IMR-90 (cell line): ENCODE measurements around the gene ATG14. TPM values are rescaled to one million over a fixed set of nuclear protein-coding genes. Genes with fewer than 3 reads are reported as not detected.

Experiments
- ATAC-seq: fragments of 200-7000 bp; cut with Tn5 transposase; 2 replicates; pipeline ENCODE4 v1.9.1; 2020; ENCODE audit warnings: low read depth, mild to moderate bottlenecking, moderate library complexity
- BruUV-seq: library from RNA; stranded (reverse); fragments of 400-500 nt; replicated peaks from 2 replicates; lab custom pipeline; 2021; lab: Mats Ljungman, UMichigan
- CTCF ChIA-PET: fragments of 300-600 bp; formaldehyde crosslinking; extraction: SDS; loops from one replicate; lab custom pipeline; 2021; ENCODE audit warnings: antibody characterized with exemption; lab: Yijun Ruan, JAX
- POLR2A ChIA-PET: fragments of 300-600 bp; sonication (Branson Sonifier 250); formaldehyde crosslinking; loops from one replicate; lab custom pipeline; 2022; ENCODE audit warnings: antibody characterized with exemption; ENCODE audit not compliant: unreplicated experiment; lab: Charles Lee
- DNase-seq: peaks from one replicate; pipeline ENCODE4 v3.0.0; 2013
- H2AFZ ChIP-seq: replicated peaks from 2 replicates; pipeline ENCODE3; 2013; ENCODE audit warnings: low read length, mild to moderate bottlenecking; ENCODE audit not compliant: poor library complexity
- H2AK5ac ChIP-seq: 2 replicates; pipeline ENCODE4 v1.6.1; 2013; ENCODE audit warnings: low read depth, low read length, inconsistent platforms
- H2AK9ac ChIP-seq: replicated peaks from 2 replicates; pipeline ENCODE3; 2013; ENCODE audit warnings: mild to moderate bottlenecking, low read depth, low read length, moderate library complexity; ENCODE audit not compliant: poor library complexity
- H2BK120ac ChIP-seq: 2 replicates; pipeline ENCODE4 v1.6.1; 2013; ENCODE audit warnings: low read depth, low read length, inconsistent platforms
- H2BK15ac ChIP-seq: 3 replicates; pipeline ENCODE4 v1.6.1; 2013; ENCODE audit warnings: low read depth, low read length, inconsistent platforms
- H2BK20ac ChIP-seq: 2 replicates; pipeline ENCODE4 v1.6.1; 2013; ENCODE audit warnings: low read depth, mild to moderate bottlenecking, inconsistent platforms, low read length, moderate library complexity
- H2BK5ac ChIP-seq: 2 replicates; pipeline ENCODE4 v1.6.1; 2013; ENCODE audit warnings: mild to moderate bottlenecking, low read depth, low read length, inconsistent platforms; ENCODE audit not compliant: poor library complexity, severe bottlenecking
- H3K14ac ChIP-seq: replicated peaks from 2 replicates; pipeline ENCODE4 v1.6.1; 2013; ENCODE audit warnings: low read depth, low read length, inconsistent platforms
- H3K18ac ChIP-seq: 2 replicates; pipeline ENCODE4 v1.6.1; 2013; ENCODE audit warnings: low read depth, low read length, control low read depth
- H3K23ac ChIP-seq: 2 replicates; pipeline ENCODE4 v1.6.1; 2013; ENCODE audit warnings: low read depth, low read length, inconsistent platforms
- H3K27ac ChIP-seq: 2 replicates; pipeline ENCODE4 v1.5.1; 2013; ENCODE audit warnings: mild to moderate bottlenecking, control low read depth, low read length; ENCODE audit not compliant: insufficient read depth
- H3K27me3 ChIP-seq: 2 replicates; pipeline ENCODE4 v1.6.1; 2013; ENCODE audit warnings: low read length; ENCODE audit not compliant: control insufficient read depth, insufficient read depth
- H3K36me3 ChIP-seq: 2 replicates; pipeline ENCODE4 v1.6.1; 2013; ENCODE audit warnings: low read length, mixed read lengths; ENCODE audit not compliant: control insufficient read depth, insufficient read depth
- H3K4ac ChIP-seq: 2 replicates; pipeline ENCODE4 v1.6.1; 2013; ENCODE audit warnings: low read depth, low read length, inconsistent platforms
- H3K4me1 ChIP-seq: 2 replicates; pipeline ENCODE4 v1.6.1; 2013; ENCODE audit warnings: low read length, mixed read lengths; ENCODE audit not compliant: control insufficient read depth, insufficient read depth
- H3K4me2 ChIP-seq: 2 replicates; pipeline ENCODE4 v1.6.1; 2013; ENCODE audit warnings: low read depth, mild to moderate bottlenecking, control low read depth, low read length, moderate library complexity
- H3K4me3 ChIP-seq: 2 replicates; pipeline ENCODE4 v1.5.1; 2013; ENCODE audit warnings: low read depth, mild to moderate bottlenecking, control low read depth, low read length, moderate library complexity; ENCODE audit not compliant: insufficient read depth
- H3K56ac ChIP-seq: 2 replicates; pipeline ENCODE4 v1.6.1; 2013; ENCODE audit warnings: low read length, inconsistent platforms; ENCODE audit not compliant: insufficient read depth; ENCODE audit errors: extremely low read depth
- H3K79me1 ChIP-seq, 2 experiments: 2 replicates each; pipeline ENCODE4 v1.6.1; 2013; ENCODE audit warnings: low read length in 2 of 2, inconsistent platforms in 1 of 2, low read depth in 1 of 2
- H3K9ac ChIP-seq: 2 replicates; pipeline ENCODE4 v1.6.1; 2013; ENCODE audit warnings: low read depth, low read length, control low read depth
- H3K9me1 ChIP-seq: 2 replicates; pipeline ENCODE4 v1.6.1; 2013; ENCODE audit warnings: low read length, inconsistent platforms; ENCODE audit not compliant: insufficient read depth
- H3K9me3 ChIP-seq: 2 replicates; pipeline ENCODE4 v1.6.1; 2013; ENCODE audit warnings: low read length; ENCODE audit not compliant: control insufficient read depth, insufficient read depth
- H4K20me1 ChIP-seq: 2 replicates; pipeline ENCODE4 v1.6.1; 2013; ENCODE audit warnings: low read length, inconsistent platforms; ENCODE audit not compliant: insufficient read depth
- H4K5ac ChIP-seq: 2 replicates; pipeline ENCODE4 v1.6.1; 2013; ENCODE audit warnings: mild to moderate bottlenecking, low read depth, low read length, control low read depth
- H4K8ac ChIP-seq, 2 experiments: 2 replicates each; pipeline ENCODE4 v1.6.1; 2013; ENCODE audit warnings: low read depth in 2 of 2, low read length in 2 of 2, control low read depth in 1 of 2, inconsistent platforms in 1 of 2
- H4K91ac ChIP-seq: 2 replicates; pipeline ENCODE4 v1.6.1; 2013; ENCODE audit warnings: low read depth, low read length, inconsistent platforms; ENCODE audit not compliant: insufficient read depth
- CEBPB ChIP-seq: IDR thresholded peaks from 2 replicates; pipeline ENCODE4 v1.6.1; 2012; ENCODE audit warnings: low read depth, low read length, improper control_type of control experiment
- WGBS, 2 experiments: methylation state at CpG; one replicate each; pipeline versions ENCODE4 v1.1.5 to v1.1.7; 2013; ENCODE audit warnings: missing lambda C conversion rate in 2 of 2; ENCODE audit not compliant: insufficient read length in 1 of 2; ENCODE audit errors: extremely low coverage in 2 of 2; 5-methylcytosine and 5-hydroxymethylcytosine counted together
- dilution Hi-C: fragments of 300-500 bp; cut with HindIII; formaldehyde crosslinking; loops from one replicate; pipeline ENCODE4 v1.14.3; 2018; ENCODE audit warnings: low sequenced_read_pairs; ENCODE audit not compliant: unreplicated experiment
- in situ Hi-C: fragments of 300-500 bp; cut with MboI; formaldehyde crosslinking; loops from 3 replicates; pipeline ENCODE4 v1.14.3; 2019; ENCODE audit warnings: low sequenced_read_pairs, inconsistent platforms, mixed read lengths
- intact Hi-C: fragments of 100-400 bp; cut with micrococcal nuclease; formaldehyde crosslinking; loops from 2 replicates; pipeline ENCODE4 v1.10.0; 2022
- polyA plus RNA-seq, 3 experiments: library from polyadenylated mRNA; depleted of rRNA; stranded (reverse); fragments of >200 nt; gene quantifications; 2 replicates each; pipeline ENCODE4 v1.2.3, GENCODE V29; 2012; ENCODE audit warnings: low replicate concordance in 1 of 3
- total RNA-seq: library from RNA; depleted of rRNA; stranded (reverse); fragments of >200 nt; gene quantifications from 2 replicates; pipeline ENCODE4 v1.2.3, GENCODE V29; 2012

The ATG14 gene
- total and polyA plus RNA-seq, 2 of the 4 experiments (the other 2 are of a cell fraction), result 5.0 to 12.4 TPM

DNA sequence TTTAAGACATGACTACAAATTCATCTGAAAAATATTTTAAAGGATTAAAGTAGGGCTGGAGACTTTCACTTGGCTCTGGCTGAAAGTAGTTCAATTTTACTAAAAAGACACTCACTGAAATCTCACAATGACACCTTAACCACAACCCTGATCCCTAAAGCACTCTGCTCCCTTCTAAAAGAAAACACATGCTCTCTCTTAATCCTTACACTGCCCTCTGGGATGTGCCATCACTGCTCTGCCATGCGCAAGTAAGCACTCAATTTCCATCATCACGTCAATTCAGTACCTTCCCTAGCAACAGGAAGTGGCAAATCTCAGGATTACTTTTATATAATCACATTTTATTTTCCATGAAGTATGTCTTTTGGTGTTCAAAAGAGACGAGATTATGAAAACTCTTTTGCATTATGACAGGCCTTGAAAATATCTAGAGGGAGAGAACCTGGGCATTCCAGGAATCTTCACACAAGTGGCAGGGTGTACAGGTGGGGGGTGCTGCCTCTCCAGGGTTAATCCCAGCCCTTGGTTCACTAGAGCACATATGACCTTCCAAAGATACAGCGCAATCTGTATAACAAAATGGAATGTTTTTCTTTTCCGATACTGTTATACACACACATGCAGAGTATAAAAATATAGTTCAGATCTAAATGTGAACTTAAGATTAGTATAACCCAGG lies 7.3 kb downstream of the ATG14 start:
- H3K4me2 ChIP-seq, result no peak overlapping the region
- H3K23ac ChIP-seq, result no peak overlapping the region
- no peak overlapping the region for H3K27ac ChIP-seq
- WGBS, 2 experiments, result no CpG with 5 or more reads among the region's 5 CpGs
- H4K91ac ChIP-seq, result no peak overlapping the region
- H3K4ac ChIP-seq, result no peak overlapping the region
- H2BK20ac ChIP-seq, result no peak overlapping the region
- H3K9me1 ChIP-seq, result peaks cover 3% of the 10 kb centered on the region
- H2AK5ac ChIP-seq, result no peak overlapping the region
- ATAC-seq (no peak), DNase-seq (no peak)
- TF ChIP-seq CEBPB, result no peak
- H4K20me1 ChIP-seq, result no peaks in the 10 kb centered on the region
- intact Hi-C loops (no loop called here), in situ Hi-C loops (no loop called here), dilution Hi-C loops (no loop called here)
- H2BK120ac ChIP-seq, result no peak overlapping the region
- no peaks in the 10 kb centered on the region for H3K36me3 ChIP-seq
- ChIA-PET CTCF (interaction anchor here (1.0 kb wide), 1 partner anchor 39 kb away, joined by 3 read pairs; no protein-coding TSS in a partner anchor), POLR2A (no interaction called here)
- H3K9me3 ChIP-seq, result no peaks in the 10 kb centered on the region
- H3K56ac ChIP-seq, result no peak overlapping the region
- peaks cover 29 to 32% of the 10 kb centered on the region in 2 experiments for H3K79me1 ChIP-seq
- H3K27me3 ChIP-seq, result no peaks in the 10 kb centered on the region
- H2BK5ac ChIP-seq, result no peak overlapping the region
- H3K14ac ChIP-seq, result no peak overlapping the region
- no peak overlapping the region for H2AFZ ChIP-seq
- H4K8ac ChIP-seq, result no peak overlapping the region
- no peak overlapping the region for H3K18ac ChIP-seq
- no peak overlapping the region for H4K5ac ChIP-seq
- no TSS peak for BruUV-seq
- no peak overlapping the region for H2BK15ac ChIP-seq
- H3K4me3 ChIP-seq, result no peak overlapping the region
- no peak overlapping the region for H2AK9ac ChIP-seq
- H3K4me1 ChIP-seq, result no peaks in the 10 kb centered on the region
- H3K9ac ChIP-seq, result no peak overlapping the region
